WTC11 (cell line): ENCODE measurements around the gene MTFMT. TPM values are rescaled to one million over a fixed set of nuclear protein-coding genes. Genes with fewer than 3 reads are reported as not detected.
A peak's percentile ranks its signal among the peaks of the same experiment; 100 is the strongest.

ENCODE experiments used
- ATAC-seq: fragments of 200-7000 bp; cut with Tn5 transposase; 2 replicates; pipeline ENCODE4 v1.10.0; 2021; ENCODE audit warnings: mild to moderate bottlenecking, moderate library complexity
- CTCF ChIA-PET: fragments of 300-600 bp; sonication (Branson Sonifier 250); formaldehyde crosslinking; loops from one replicate; lab custom pipeline; 2021; ENCODE audit warnings: antibody characterized with exemption; lab: Charles Lee
- POLR2A ChIA-PET: fragments of 350-600 bp; sonication (Branson Sonifier 250); formaldehyde crosslinking; loops from one replicate; lab custom pipeline; 2021; ENCODE audit warnings: antibody characterized with exemption; lab: Charles Lee
- DNase-seq: peaks from one replicate; pipeline ENCODE4 v3.0.0; 2021; ENCODE audit warnings: low spot score
- H3K27ac Mint-ChIP-seq: 2 replicates; pipeline ENCODE4 v1.8.0; 2021; ENCODE audit warnings: mixed read lengths
- H3K27me3 Mint-ChIP-seq: 2 replicates; pipeline ENCODE4 v1.8.0; 2021; ENCODE audit warnings: low read depth, mild to moderate bottlenecking, moderate library complexity, mixed read lengths
- H3K36me3 Mint-ChIP-seq: 2 replicates; pipeline ENCODE4 v1.8.0; 2021; ENCODE audit warnings: mixed read lengths
- H3K4me1 Mint-ChIP-seq: 2 replicates; pipeline ENCODE4 v1.8.0; 2022; ENCODE audit warnings: mixed read lengths
- H3K4me3 Mint-ChIP-seq: 2 replicates; pipeline ENCODE4 v1.8.0; 2021; ENCODE audit warnings: mild to moderate bottlenecking, moderate library complexity, mixed read lengths
- H3K9me3 Mint-ChIP-seq: 2 replicates; pipeline ENCODE4 v1.8.0; 2021; ENCODE audit warnings: mixed read lengths
- HMGA2 ChIP-seq: fragments of 250-450 bp; sonication (Bioruptor Pico); IDR thresholded peaks from 2 replicates; pipeline ENCODE4 v1.4.0; 2021; ENCODE audit warnings: mild to moderate bottlenecking, moderate library complexity
- IRF2 ChIP-seq: sonication (generic); formaldehyde crosslinking; IDR thresholded peaks from 2 replicates; pipeline ENCODE4 v1.8.0; 2022; ENCODE audit warnings: low read depth, missing genetic modification reagents, borderline replicate concordance
- KAT7 ChIP-seq: sonication (generic); formaldehyde crosslinking; IDR thresholded peaks from 2 replicates; pipeline ENCODE4 v1.8.1; 2023; ENCODE audit warnings: missing genetic modification reagents, mild to moderate bottlenecking, borderline replicate concordance
- MYBL2 ChIP-seq: sonication (generic); formaldehyde crosslinking; IDR thresholded peaks from 2 replicates; pipeline ENCODE4 v1.8.1; 2023; ENCODE audit warnings: mild to moderate bottlenecking, moderate library complexity, missing genetic modification reagents
- NFYB ChIP-seq: sonication (generic); formaldehyde crosslinking; conservative IDR thresholded peaks from 2 replicates; pipeline ENCODE4 v1.8.0; 2022; ENCODE audit warnings: low read depth, missing genetic modification reagents
- PRRX2 ChIP-seq: fragments of 250-450 bp; sonication (Bioruptor Pico); IDR thresholded peaks from 2 replicates; pipeline ENCODE4 v1.8.0; 2021; ENCODE audit warnings: mild to moderate bottlenecking
- RORB ChIP-seq: fragments of 250-450 bp; sonication (Bioruptor Pico); IDR thresholded peaks from 2 replicates; pipeline ENCODE4 v1.9.0; 2021; ENCODE audit warnings: mild to moderate bottlenecking
- TP53 ChIP-seq: sonication (generic); formaldehyde crosslinking; IDR thresholded peaks from 2 replicates; pipeline ENCODE4 v1.8.1; 2023; ENCODE audit warnings: mild to moderate bottlenecking, missing genetic modification reagents
- ZNF138 ChIP-seq: sonication (generic); formaldehyde crosslinking; conservative IDR thresholded peaks from 2 replicates; pipeline ENCODE4 v1.8.1; 2022; ENCODE audit warnings: mild to moderate bottlenecking, moderate library complexity, missing genetic modification reagents
- ZNF219 ChIP-seq: sonication (generic); formaldehyde crosslinking; IDR thresholded peaks from 2 replicates; pipeline ENCODE4 v1.8.0; 2023; ENCODE audit warnings: missing genetic modification reagents, mild to moderate bottlenecking, borderline replicate concordance
- total RNA-seq: library from RNA; stranded (reverse); gene quantifications from 3 replicates; pipeline ENCODE4 v1.2.3, GENCODE V29; 2021
- TF ChIP-seq, protein P1 (sequence below): sonication (generic); formaldehyde crosslinking; IDR thresholded peaks from 2 replicates; pipeline ENCODE4 v1.8.1; 2023; ENCODE audit warnings: mild to moderate bottlenecking, missing genetic modification reagents, moderate library complexity
- TF ChIP-seq, protein P2 (sequence below): sonication (generic); formaldehyde crosslinking; IDR thresholded peaks from 2 replicates; pipeline ENCODE4 v1.8.0; 2022; ENCODE audit warnings: mild to moderate bottlenecking, missing genetic modification reagents
- TF ChIP-seq, protein P3 (sequence below): sonication (generic); formaldehyde crosslinking; IDR thresholded peaks from 2 replicates; pipeline ENCODE4 v1.8.0; 2022; ENCODE audit warnings: mild to moderate bottlenecking, missing genetic modification reagents
- TF ChIP-seq, protein P4 (sequence below): sonication (generic); formaldehyde crosslinking; IDR thresholded peaks from 2 replicates; pipeline ENCODE4 v1.8.1; 2023; ENCODE audit warnings: mild to moderate bottlenecking, moderate library complexity, missing genetic modification reagents
- TF ChIP-seq, protein P5 (sequence below): sonication (generic); formaldehyde crosslinking; IDR thresholded peaks from 2 replicates; pipeline ENCODE4 v1.8.0; 2022; ENCODE audit warnings: missing genetic modification reagents
- TF ChIP-seq, protein P6 (sequence below): sonication (generic); formaldehyde crosslinking; IDR thresholded peaks from 2 replicates; pipeline ENCODE4 v1.8.1; 2023; ENCODE audit warnings: mild to moderate bottlenecking, missing genetic modification reagents
- TF ChIP-seq, protein P7 (sequence below): sonication (generic); formaldehyde crosslinking; IDR thresholded peaks from 2 replicates; pipeline ENCODE4 v1.8.0; 2023; ENCODE audit warnings: mild to moderate bottlenecking, missing genetic modification reagents
- TF ChIP-seq, protein P8 (sequence below): fragments of 250-450 bp; sonication (Bioruptor Pico); IDR thresholded peaks from 2 replicates; pipeline ENCODE4 v2.1.2; 2022; ENCODE audit warnings: mild to moderate bottlenecking, moderate library complexity
- TF ChIP-seq, protein P9 (sequence below): fragments of 250-450 bp; sonication (Bioruptor Pico); IDR thresholded peaks from 2 replicates; pipeline ENCODE4 v1.9.0; 2021; ENCODE audit warnings: mild to moderate bottlenecking
- TF ChIP-seq, protein P10 (sequence below): sonication (generic); formaldehyde crosslinking; IDR thresholded peaks from 2 replicates; pipeline ENCODE4 v1.8.0; 2023; ENCODE audit warnings: missing genetic modification reagents

Gene MTFMT
- total RNA-seq, 1 experiment from 2014 or later: 26.7 TPM

DNA sequence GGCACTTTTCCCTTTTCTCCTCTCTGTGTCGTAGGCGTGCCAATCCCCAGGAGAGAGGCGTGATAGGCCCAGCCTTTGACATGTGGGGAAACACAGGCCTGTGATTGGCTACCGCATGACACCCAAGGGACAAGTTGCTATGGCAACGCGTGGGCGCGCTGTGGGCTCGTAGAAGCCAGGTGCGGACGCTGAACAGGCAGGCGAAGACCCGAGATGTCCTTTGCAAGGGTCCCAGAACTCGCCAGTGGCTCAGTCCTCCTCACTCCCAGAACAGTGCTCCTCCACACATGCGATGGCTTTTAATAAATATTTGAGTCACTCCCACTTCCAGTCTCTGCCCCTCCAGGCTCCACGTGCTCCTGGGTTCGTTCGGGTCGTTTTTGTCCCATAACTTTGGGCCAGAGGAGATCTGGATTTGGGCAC is 20.0 kb upstream of the MTFMT start:
- no peaks in the 10 kb centered on the region for H3K36me3 Mint-ChIP-seq
- no peaks in the 10 kb centered on the region for H3K9me3 Mint-ChIP-seq
- POLR2A ChIA-PET: interaction anchor here (0.6 kb wide), 1 partner anchor 36 kb away, joined by 3 read pairs; no protein-coding TSS in a partner anchor
- peak; percentile 91 for DNase-seq
- H3K27ac Mint-ChIP-seq: no peak overlapping the region
- peaks cover 11% of the 10 kb centered on the region; the same call in 1 of the 2 replicates for H3K4me1 Mint-ChIP-seq
- TF ChIP-seq KAT7 (CRISPR knock-in tag) (no peak), HMGA2 (CRISPR knock-in tag) (no peak), NFYB (peak; percentile 91)
- TF ChIP-seq, protein P1, sequence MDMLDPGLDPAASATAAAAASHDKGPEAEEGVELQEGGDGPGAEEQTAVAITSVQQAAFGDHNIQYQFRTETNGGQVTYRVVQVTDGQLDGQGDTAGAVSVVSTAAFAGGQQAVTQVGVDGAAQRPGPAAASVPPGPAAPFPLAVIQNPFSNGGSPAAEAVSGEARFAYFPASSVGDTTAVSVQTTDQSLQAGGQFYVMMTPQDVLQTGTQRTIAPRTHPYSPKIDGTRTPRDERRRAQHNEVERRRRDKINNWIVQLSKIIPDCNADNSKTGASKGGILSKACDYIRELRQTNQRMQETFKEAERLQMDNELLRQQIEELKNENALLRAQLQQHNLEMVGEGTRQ: peak; percentile 93
- TF ChIP-seq, protein P2, sequence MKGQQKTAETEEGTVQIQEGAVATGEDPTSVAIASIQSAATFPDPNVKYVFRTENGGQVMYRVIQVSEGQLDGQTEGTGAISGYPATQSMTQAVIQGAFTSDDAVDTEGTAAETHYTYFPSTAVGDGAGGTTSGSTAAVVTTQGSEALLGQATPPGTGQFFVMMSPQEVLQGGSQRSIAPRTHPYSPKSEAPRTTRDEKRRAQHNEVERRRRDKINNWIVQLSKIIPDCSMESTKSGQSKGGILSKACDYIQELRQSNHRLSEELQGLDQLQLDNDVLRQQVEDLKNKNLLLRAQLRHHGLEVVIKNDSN (CRISPR knock-in tag): peak; percentile 94
- TF ChIP-seq, protein P3, sequence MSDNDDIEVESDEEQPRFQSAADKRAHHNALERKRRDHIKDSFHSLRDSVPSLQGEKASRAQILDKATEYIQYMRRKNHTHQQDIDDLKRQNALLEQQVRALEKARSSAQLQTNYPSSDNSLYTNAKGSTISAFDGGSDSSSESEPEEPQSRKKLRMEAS (CRISPR knock-in tag): peak; percentile 50; the same call in 1 of the 2 replicates
- TF ChIP-seq, protein P4, sequence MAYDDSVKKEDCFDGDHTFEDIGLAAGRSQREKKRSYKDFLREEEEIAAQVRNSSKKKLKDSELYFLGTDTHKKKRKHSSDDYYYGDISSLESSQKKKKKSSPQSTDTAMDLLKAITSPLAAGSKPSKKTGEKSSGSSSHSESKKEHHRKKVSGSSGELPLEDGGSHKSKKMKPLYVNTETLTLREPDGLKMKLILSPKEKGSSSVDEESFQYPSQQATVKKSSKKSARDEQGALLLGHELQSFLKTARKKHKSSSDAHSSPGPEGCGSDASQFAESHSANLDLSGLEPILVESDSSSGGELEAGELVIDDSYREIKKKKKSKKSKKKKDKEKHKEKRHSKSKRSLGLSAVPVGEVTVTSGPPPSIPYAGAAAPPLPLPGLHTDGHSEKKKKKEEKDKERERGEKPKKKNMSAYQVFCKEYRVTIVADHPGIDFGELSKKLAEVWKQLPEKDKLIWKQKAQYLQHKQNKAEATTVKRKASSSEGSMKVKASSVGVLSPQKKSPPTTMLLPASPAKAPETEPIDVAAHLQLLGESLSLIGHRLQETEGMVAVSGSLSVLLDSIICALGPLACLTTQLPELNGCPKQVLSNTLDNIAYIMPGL (CRISPR knock-in tag): no peak
- TF ChIP-seq, protein P5, sequence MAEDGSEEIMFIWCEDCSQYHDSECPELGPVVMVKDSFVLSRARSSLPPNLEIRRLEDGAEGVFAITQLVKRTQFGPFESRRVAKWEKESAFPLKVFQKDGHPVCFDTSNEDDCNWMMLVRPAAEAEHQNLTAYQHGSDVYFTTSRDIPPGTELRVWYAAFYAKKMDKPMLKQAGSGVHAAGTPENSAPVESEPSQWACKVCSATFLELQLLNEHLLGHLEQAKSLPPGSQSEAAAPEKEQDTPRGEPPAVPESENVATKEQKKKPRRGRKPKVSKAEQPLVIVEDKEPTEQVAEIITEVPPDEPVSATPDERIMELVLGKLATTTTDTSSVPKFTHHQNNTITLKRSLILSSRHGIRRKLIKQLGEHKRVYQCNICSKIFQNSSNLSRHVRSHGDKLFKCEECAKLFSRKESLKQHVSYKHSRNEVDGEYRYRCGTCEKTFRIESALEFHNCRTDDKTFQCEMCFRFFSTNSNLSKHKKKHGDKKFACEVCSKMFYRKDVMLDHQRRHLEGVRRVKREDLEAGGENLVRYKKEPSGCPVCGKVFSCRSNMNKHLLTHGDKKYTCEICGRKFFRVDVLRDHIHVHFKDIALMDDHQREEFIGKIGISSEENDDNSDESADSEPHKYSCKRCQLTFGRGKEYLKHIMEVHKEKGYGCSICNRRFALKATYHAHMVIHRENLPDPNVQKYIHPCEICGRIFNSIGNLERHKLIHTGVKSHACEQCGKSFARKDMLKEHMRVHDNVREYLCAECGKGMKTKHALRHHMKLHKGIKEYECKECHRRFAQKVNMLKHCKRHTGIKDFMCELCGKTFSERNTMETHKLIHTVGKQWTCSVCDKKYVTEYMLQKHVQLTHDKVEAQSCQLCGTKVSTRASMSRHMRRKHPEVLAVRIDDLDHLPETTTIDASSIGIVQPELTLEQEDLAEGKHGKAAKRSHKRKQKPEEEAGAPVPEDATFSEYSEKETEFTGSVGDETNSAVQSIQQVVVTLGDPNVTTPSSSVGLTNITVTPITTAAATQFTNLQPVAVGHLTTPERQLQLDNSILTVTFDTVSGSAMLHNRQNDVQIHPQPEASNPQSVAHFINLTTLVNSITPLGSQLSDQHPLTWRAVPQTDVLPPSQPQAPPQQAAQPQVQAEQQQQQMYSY (CRISPR knock-in tag): peak; percentile 82
- CTCF ChIA-PET: interaction anchor here (0.6 to 2.1 kb wide), 6 partner anchors 17 to 136 kb away, joined by 3 to 19 read pairs (median 5); partner anchors contain the start of gene CLPX
- peak overlapping the region; percentile 48 for H3K4me3 Mint-ChIP-seq
- H3K27me3 Mint-ChIP-seq: peaks cover 4% of the 10 kb centered on the region; the same call in 1 of the 2 replicates
- peak; percentile 97 for ATAC-seq

DNA sequence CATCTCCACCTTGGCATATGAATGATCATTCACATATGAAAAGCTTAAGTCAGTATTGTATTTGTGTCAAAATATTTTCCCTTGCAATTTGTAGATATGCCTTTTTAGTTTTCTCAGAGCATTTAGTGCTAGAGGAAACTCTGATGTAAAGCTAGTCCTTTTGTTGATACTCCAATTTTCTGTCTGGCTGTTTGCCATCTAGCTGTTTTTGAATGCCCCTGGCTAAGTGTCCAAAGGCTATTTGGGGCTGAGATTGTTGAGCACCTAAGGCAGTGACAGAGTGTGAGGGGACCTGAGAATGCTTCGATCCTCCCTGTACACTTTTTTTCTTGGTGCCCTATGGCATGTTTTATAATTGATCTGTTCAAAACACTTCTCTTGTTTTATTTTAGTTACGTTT is 18.8 kb upstream of the MTFMT start:
- Mint-ChIP-seq H3K4me1 (peaks cover 11% of the 10 kb centered on the region; the same call in 1 of the 2 replicates), H3K36me3 (no peaks in the 10 kb centered on the region), H3K27ac (no peak overlapping the region), H3K4me3 (no peak overlapping the region), H3K27me3 (peaks cover 4% of the 10 kb centered on the region; the same call in 1 of the 2 replicates), H3K9me3 (no peaks in the 10 kb centered on the region)
- ATAC-seq (no peak), DNase-seq (no peak)
- ChIA-PET POLR2A (no interaction called here), CTCF (interaction anchor here (1.5 to 2.1 kb wide), 3 partner anchors 14 to 54 kb away, joined by 4 to 19 read pairs (median 12); no protein-coding TSS in a partner anchor)
- TF ChIP-seq, protein P6, sequence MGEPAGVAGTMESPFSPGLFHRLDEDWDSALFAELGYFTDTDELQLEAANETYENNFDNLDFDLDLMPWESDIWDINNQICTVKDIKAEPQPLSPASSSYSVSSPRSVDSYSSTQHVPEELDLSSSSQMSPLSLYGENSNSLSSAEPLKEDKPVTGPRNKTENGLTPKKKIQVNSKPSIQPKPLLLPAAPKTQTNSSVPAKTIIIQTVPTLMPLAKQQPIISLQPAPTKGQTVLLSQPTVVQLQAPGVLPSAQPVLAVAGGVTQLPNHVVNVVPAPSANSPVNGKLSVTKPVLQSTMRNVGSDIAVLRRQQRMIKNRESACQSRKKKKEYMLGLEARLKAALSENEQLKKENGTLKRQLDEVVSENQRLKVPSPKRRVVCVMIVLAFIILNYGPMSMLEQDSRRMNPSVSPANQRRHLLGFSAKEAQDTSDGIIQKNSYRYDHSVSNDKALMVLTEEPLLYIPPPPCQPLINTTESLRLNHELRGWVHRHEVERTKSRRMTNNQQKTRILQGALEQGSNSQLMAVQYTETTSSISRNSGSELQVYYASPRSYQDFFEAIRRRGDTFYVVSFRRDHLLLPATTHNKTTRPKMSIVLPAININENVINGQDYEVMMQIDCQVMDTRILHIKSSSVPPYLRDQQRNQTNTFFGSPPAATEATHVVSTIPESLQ: no peak
- TF ChIP-seq, protein P7, sequence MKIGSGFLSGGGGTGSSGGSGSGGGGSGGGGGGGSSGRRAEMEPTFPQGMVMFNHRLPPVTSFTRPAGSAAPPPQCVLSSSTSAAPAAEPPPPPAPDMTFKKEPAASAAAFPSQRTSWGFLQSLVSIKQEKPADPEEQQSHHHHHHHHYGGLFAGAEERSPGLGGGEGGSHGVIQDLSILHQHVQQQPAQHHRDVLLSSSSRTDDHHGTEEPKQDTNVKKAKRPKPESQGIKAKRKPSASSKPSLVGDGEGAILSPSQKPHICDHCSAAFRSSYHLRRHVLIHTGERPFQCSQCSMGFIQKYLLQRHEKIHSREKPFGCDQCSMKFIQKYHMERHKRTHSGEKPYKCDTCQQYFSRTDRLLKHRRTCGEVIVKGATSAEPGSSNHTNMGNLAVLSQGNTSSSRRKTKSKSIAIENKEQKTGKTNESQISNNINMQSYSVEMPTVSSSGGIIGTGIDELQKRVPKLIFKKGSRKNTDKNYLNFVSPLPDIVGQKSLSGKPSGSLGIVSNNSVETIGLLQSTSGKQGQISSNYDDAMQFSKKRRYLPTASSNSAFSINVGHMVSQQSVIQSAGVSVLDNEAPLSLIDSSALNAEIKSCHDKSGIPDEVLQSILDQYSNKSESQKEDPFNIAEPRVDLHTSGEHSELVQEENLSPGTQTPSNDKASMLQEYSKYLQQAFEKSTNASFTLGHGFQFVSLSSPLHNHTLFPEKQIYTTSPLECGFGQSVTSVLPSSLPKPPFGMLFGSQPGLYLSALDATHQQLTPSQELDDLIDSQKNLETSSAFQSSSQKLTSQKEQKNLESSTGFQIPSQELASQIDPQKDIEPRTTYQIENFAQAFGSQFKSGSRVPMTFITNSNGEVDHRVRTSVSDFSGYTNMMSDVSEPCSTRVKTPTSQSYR (CRISPR knock-in tag): no peak
- TF ChIP-seq, protein P8, sequence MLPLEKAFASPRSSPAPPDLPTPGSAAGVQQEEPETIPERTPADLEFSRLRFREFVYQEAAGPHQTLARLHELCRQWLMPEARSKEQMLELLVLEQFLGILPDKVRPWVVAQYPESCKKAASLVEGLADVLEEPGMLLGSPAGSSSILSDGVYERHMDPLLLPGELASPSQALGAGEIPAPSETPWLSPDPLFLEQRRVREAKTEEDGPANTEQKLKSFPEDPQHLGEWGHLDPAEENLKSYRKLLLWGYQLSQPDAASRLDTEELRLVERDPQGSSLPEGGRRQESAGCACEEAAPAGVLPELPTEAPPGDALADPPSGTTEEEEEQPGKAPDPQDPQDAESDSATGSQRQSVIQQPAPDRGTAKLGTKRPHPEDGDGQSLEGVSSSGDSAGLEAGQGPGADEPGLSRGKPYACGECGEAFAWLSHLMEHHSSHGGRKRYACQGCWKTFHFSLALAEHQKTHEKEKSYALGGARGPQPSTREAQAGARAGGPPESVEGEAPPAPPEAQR (CRISPR knock-in tag): no peak
- no peak for TF ChIP-seq MYBL2 (CRISPR knock-in tag)
- TF ChIP-seq ZNF138: no peak
- TF ChIP-seq PRRX2 (CRISPR knock-in tag): no peak
- no peak for TF ChIP-seq RORB
- TF ChIP-seq ZNF219 (CRISPR knock-in tag): no peak
- TF ChIP-seq, protein P9, sequence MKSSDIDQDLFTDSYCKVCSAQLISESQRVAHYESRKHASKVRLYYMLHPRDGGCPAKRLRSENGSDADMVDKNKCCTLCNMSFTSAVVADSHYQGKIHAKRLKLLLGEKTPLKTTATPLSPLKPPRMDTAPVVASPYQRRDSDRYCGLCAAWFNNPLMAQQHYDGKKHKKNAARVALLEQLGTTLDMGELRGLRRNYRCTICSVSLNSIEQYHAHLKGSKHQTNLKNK (CRISPR knock-in tag): no peak
- TF ChIP-seq IRF2 (CRISPR knock-in tag): no peak
- no peak for TF ChIP-seq TP53 (CRISPR knock-in tag)
- TF ChIP-seq, protein P10, sequence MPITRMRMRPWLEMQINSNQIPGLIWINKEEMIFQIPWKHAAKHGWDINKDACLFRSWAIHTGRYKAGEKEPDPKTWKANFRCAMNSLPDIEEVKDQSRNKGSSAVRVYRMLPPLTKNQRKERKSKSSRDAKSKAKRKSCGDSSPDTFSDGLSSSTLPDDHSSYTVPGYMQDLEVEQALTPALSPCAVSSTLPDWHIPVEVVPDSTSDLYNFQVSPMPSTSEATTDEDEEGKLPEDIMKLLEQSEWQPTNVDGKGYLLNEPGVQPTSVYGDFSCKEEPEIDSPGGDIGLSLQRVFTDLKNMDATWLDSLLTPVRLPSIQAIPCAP (CRISPR knock-in tag): no peak
